ENCODE data around the gene PTPRA.

PTPRA gene

DNA sequence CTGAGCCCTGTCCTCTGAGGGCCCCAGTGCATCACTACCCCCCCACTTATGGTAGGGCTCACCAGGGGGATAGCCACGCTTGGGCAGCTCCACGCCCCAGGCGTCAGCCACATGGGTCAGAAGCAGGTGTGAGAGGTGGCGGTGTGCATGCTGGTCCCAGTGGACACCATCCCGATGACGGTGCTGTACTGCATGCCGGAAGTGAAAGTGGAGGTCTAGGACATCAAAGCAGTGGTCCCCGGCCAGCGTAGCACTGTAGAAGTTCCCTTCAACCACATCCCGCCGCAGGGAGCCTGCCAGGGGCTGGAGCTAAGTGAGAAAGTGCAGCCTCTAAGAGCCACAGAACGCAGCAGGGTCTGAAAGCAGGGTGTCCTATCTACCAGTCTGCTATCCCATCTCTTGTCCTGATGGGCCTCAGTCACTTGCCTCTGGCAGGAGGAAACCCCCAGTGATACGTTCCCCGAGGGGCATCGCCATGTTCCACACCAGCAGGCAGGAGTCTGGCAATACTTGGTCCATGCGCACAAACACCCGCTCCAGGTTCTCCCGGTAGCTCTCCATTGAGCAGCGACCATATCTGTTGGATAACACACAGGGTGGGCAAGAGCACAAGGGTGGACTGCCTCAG is 35.0 kb upstream of the PTPRA start:
- H3K9ac ChIP-seq (ENCODE audit: low read length), result no peak overlapping the region
- no peak overlapping the region for H3K4me3 ChIP-seq (ENCODE audit: low read depth in 1 of 2, low read length in 2 of 2)
- H3K9me3 ChIP-seq (ENCODE audit: low read length), result no peaks in the 10 kb centered on the region
- no peaks in the 10 kb centered on the region for H3K27me3 ChIP-seq (ENCODE audit: control insufficient read depth in 1 of 2, insufficient read depth in 2 of 2, low read length in 2 of 2)
- no peak overlapping the region for H3K27ac ChIP-seq (ENCODE audit: low read depth, low read length)
- H3K4me1 ChIP-seq (ENCODE audit: insufficient read depth, low read length), result peaks cover 20% of the 10 kb centered on the region
- peaks cover 11% of the 10 kb centered on the region for H3K36me3 ChIP-seq (ENCODE audit: insufficient read depth, low read length)

DNA sequence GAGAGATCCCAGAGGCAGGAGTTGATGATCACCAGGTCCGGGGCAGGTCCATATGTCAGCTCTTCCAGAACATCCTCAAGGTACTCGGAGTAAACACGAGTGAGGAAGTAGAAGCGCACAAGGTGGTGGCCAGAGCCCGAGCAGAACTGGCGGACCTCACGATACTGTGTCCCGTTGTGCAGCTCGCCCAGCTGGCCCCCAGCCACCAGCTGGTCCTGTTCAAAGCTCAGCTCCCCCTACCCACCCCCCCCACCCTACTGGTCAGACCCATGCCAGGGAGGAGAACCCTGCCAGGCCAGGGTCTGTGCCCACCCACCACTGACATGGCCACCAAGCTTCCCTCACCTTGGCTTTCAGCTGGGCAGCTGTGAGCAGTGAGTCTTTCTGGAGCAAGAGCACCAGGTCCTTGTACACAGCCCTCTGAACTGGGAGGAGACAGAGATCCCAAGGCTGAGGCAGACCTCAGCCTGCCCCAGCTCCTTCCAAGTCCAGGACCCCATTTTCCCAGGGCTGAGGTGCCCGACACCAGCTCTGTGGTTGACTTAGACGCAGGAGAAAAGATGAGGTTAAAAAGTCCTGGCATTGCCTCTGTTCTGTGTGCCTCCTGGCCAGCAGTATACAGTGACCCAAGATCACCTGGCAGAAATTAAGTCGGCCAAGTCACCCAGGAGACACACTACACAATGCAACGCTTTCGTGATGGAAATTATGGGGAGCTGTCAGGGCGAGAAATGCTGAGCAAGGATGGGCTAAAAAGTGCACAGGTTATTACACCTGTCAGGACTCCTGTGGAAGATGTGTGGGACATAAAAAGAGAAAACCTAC is 34.2 kb upstream of the PTPRA start:
- H3K4me1 ChIP-seq (ENCODE audit: insufficient read depth, low read length), result peaks cover 20% of the 10 kb centered on the region
- H3K27me3 ChIP-seq (ENCODE audit: control insufficient read depth in 1 of 2, insufficient read depth in 2 of 2, low read length in 2 of 2), result no peaks in the 10 kb centered on the region
- H3K36me3 ChIP-seq (ENCODE audit: insufficient read depth, low read length), result peaks cover 11% of the 10 kb centered on the region
- H3K9me3 ChIP-seq (ENCODE audit: low read length), result no peaks in the 10 kb centered on the region
- H3K27ac ChIP-seq (ENCODE audit: low read depth, low read length), result no peak overlapping the region
- peak overlapping the region in 1 of 2 donors; percentile 85 for H3K4me3 ChIP-seq (ENCODE audit: low read depth in 1 of 2, low read length in 2 of 2)
- no peak overlapping the region for H3K9ac ChIP-seq (ENCODE audit: low read length)

DNA sequence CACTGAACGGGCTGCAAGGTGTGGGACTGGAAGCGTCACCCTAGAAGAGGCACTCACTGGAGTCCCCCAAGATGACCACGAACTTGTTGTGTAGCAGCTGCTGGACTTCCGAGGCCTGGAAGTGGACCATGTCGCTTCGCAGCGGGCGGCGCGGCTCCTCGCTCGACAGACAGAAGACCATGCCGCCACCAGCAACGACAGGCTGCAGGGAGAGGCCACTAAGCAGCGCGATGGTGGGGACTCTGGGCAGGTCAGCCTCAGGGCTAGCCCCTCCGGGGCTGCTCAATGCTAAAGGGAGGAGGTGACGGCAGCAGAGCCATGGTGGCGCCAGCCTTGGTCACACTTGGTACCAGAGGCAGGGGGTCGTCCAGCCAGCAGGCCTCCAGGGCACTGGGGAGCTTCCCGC is 33.5 kb upstream of the PTPRA start:
- peaks cover 20% of the 10 kb centered on the region for H3K4me1 ChIP-seq (ENCODE audit: insufficient read depth, low read length)
- no peaks in the 10 kb centered on the region for H3K27me3 ChIP-seq (ENCODE audit: control insufficient read depth in 1 of 2, insufficient read depth in 2 of 2, low read length in 2 of 2)
- peak overlapping the region; percentile 95 for H3K27ac ChIP-seq (ENCODE audit: low read depth, low read length)
- peak overlapping the region; percentile 82 to 85 for H3K4me3 ChIP-seq (ENCODE audit: low read depth in 1 of 2, low read length in 2 of 2)
- peak overlapping the region; percentile 39 for H3K9ac ChIP-seq (ENCODE audit: low read length)
- H3K9me3 ChIP-seq (ENCODE audit: low read length), result no peaks in the 10 kb centered on the region
- H3K36me3 ChIP-seq (ENCODE audit: insufficient read depth, low read length), result peaks cover 11% of the 10 kb centered on the region

DNA sequence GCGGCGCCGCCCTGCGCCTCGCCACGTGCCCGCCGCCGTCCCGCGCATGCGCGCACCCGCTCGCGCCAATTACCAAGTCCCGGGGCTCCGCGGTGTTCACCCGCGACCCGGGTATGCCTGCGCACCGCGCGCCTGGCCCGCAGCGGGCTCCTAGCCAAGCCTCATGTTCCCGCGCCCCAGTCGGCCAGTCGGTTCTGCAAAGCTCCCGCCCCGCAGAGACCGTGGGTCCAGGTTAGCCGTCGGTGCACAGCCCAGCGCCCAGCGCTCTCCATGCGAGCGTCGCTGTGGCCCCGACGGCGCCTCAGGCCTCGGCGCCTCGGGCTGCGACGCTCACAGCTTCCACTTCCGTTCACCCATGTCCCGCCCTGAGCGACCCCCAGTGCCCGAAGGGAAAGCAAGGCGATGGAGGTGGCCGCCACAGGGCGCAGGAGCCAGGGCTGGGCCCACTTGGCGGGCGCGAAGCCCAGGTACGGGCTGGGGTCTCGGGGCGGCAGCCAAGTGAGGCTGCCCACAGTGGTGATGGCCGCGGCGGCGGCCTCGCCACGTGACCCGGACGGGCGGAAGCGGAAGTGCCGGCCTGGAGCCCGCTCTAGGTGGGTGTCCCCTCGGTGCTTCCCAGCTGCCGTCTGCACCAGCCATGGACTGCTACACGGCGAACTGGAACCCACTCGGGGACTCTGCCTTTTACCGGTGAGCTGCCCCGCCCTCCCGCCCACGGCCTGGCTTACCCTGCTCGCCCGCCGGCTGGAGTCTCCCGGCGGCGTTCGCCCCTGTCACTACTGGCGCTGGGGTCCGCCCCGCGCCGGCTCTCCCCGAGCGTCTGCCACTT is 32.9 kb upstream of the PTPRA start, which contains the start of the genes PCED1A and VPS16:
TSS of gene PCED1A (minus strand) at position 518 of the 829 bp plus-strand sequence. CDS start 743 bp downstream, outside the sequence.
TSS of gene VPS16 (plus strand) at position 608 of the 829 bp plus-strand sequence. CDS start at position 638, 30 bp downstream.
- H3K27me3 ChIP-seq (ENCODE audit: control insufficient read depth in 1 of 2, insufficient read depth in 2 of 2, low read length in 2 of 2), result no peaks in the 10 kb centered on the region
- no peaks in the 10 kb centered on the region for H3K9me3 ChIP-seq (ENCODE audit: low read length)
- H3K4me1 ChIP-seq (ENCODE audit: insufficient read depth, low read length), result peaks cover 20% of the 10 kb centered on the region
- H3K36me3 ChIP-seq (ENCODE audit: insufficient read depth, low read length), result peaks cover 11% of the 10 kb centered on the region
- H3K4me3 ChIP-seq (ENCODE audit: low read depth in 1 of 2, low read length in 2 of 2), result peak within 1 kb of the TSS; percentile 85 to 96
- H3K9ac ChIP-seq (ENCODE audit: low read length), result peak within 1 kb of the TSS; percentile 76
- peak within 1 kb of the TSS; percentile 95 for H3K27ac ChIP-seq (ENCODE audit: low read depth, low read length)

DNA sequence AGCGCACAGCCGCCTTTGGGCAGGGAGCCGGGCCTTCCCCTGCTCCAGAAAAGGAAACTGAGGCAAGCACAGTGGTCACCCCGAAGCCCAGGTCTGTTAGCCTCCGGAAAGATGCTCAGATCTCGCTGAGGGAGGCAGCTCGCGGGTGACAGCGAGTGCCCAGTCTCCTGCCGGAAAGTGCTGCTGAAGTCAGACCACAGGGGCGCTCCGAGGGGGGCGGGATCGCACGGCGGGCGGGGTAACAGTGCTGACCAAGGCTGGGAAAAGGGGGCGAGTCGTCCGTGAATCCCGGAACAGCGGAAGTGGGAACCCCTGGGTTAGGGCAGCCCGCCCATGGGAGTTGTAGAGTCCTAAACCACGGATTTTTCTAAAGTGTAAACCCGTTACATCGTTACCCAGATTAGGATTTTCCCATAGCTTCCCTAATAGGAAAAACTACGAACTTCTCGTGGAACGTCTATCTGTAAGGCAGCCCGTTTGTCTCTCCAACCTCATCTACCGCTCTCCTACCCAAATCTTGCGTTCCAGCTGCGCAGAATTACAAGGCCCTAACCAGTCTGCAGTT is 32.2 kb upstream of the PTPRA start:
- H3K4me3 ChIP-seq (ENCODE audit: low read depth in 1 of 2, low read length in 2 of 2), result peak overlapping the region; percentile 85 to 96
- H3K27me3 ChIP-seq (ENCODE audit: control insufficient read depth in 1 of 2, insufficient read depth in 2 of 2, low read length in 2 of 2), result no peaks in the 10 kb centered on the region
- H3K36me3 ChIP-seq (ENCODE audit: insufficient read depth, low read length), result peaks cover 10% of the 10 kb centered on the region
- H3K27ac ChIP-seq (ENCODE audit: low read depth, low read length), result peak overlapping the region; percentile 92
- no peaks in the 10 kb centered on the region for H3K9me3 ChIP-seq (ENCODE audit: low read length)
- H3K9ac ChIP-seq (ENCODE audit: low read length), result peak overlapping the region; percentile 76
- peaks cover 20% of the 10 kb centered on the region for H3K4me1 ChIP-seq (ENCODE audit: insufficient read depth, low read length)

DNA sequence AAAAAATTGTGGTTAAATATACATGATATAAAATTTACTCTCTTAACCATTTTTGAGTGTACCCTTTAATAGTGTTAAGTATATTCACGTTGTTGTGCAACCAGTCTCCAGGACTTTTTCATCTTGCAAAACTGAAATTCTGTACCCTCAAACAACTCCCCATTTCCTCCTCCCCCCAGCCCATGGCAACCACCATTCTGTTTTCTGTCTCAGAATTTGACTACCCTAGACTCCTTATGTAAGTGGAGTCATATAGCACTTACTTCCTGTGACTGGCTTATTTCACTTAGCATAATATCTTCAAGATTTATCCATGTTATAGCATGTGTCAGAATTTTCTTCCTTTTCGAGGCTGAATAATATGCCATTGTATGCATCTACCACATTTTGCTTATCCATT is 27.7 kb upstream of the PTPRA start:
- peaks cover 10% of the 10 kb centered on the region for H3K4me1 ChIP-seq (ENCODE audit: insufficient read depth, low read length)
- H3K27me3 ChIP-seq (ENCODE audit: control insufficient read depth in 1 of 2, insufficient read depth in 2 of 2, low read length in 2 of 2), result no peaks in the 10 kb centered on the region
- H3K9me3 ChIP-seq (ENCODE audit: low read length), result no peaks in the 10 kb centered on the region
- H3K36me3 ChIP-seq (ENCODE audit: insufficient read depth, low read length), result no peaks in the 10 kb centered on the region
- H3K9ac ChIP-seq (ENCODE audit: low read length), result no peak overlapping the region
- no peak overlapping the region for H3K4me3 ChIP-seq (ENCODE audit: low read depth in 1 of 2, low read length in 2 of 2)
- H3K27ac ChIP-seq (ENCODE audit: low read depth, low read length), result no peak overlapping the region

DNA sequence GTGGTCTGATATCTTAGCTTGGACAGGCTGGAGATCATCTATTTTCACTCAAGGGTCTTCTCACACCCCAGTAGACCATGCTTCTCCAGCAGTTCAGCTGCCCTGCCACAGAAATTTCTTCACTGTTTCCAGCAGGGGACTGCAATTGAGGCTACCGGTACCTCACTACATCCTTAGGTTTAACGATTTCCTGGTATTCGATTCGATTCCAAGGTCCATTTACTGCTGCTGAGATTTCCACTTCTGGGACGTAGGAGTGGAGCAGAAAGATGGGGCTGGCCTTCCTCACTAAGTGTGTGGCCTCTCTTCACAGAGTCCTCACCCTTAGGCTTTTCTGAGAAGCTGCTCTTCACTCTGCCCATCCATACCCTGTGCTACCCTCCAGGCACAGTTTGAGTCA is 26.6 kb upstream of the PTPRA start:
- no peak overlapping the region for H3K9ac ChIP-seq (ENCODE audit: low read length)
- H3K4me1 ChIP-seq (ENCODE audit: insufficient read depth, low read length), result peaks cover 4% of the 10 kb centered on the region
- H3K36me3 ChIP-seq (ENCODE audit: insufficient read depth, low read length), result no peaks in the 10 kb centered on the region
- no peak overlapping the region for H3K4me3 ChIP-seq (ENCODE audit: low read depth in 1 of 2, low read length in 2 of 2)
- H3K27me3 ChIP-seq (ENCODE audit: control insufficient read depth in 1 of 2, insufficient read depth in 2 of 2, low read length in 2 of 2), result no peaks in the 10 kb centered on the region
- no peaks in the 10 kb centered on the region for H3K9me3 ChIP-seq (ENCODE audit: low read length)
- H3K27ac ChIP-seq (ENCODE audit: low read depth, low read length), result no peak overlapping the region

DNA sequence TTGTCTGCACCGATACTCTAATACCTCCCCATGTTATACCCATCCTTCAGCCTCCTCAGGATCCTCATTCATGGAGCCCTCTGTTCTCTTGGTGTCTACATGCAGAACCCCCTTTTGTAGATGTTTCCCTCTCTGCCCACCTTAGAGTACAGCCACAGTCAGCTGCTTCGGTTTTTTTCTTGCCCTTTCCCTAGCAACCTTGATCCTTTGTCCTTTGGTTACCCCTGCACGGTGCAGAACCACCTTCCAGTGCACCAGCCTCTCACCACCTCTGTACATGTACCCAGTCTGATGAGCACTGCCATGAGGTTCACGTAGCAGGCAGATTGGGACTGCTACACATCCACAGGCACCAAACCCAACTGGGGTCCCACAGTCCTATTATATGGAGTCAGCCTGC is 25.5 kb upstream of the PTPRA start:
- no peaks in the 10 kb centered on the region for H3K36me3 ChIP-seq (ENCODE audit: insufficient read depth, low read length)
- H3K4me1 ChIP-seq (ENCODE audit: insufficient read depth, low read length), result peaks cover 3% of the 10 kb centered on the region
- H3K9ac ChIP-seq (ENCODE audit: low read length), result no peak overlapping the region
- no peak overlapping the region for H3K4me3 ChIP-seq (ENCODE audit: low read depth in 1 of 2, low read length in 2 of 2)
- H3K9me3 ChIP-seq (ENCODE audit: low read length), result no peaks in the 10 kb centered on the region
- no peak overlapping the region for H3K27ac ChIP-seq (ENCODE audit: low read depth, low read length)
- H3K27me3 ChIP-seq (ENCODE audit: control insufficient read depth in 1 of 2, insufficient read depth in 2 of 2, low read length in 2 of 2), result no peaks in the 10 kb centered on the region

DNA sequence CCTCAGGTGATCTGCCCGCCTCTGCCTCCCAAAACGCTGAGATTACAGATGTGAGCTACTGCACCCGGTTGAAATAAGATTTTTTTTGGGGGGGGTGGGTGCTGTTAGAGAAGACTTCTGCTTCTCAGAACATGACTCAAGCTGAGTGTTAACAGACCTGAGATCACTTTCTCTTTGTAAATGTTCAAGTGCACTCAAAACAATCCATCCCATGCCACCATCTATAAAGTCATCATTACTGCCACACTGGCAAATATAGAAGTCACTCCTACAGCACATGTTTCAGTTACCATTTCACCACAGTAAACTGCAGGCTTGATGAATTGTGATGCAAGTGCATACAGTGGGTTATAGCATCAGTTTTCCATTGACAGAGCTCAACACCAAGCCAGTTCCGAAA is 23.8 kb upstream of the PTPRA start:
- no peak overlapping the region for H3K27ac ChIP-seq (ENCODE audit: low read depth, low read length)
- H3K9me3 ChIP-seq (ENCODE audit: low read length), result no peaks in the 10 kb centered on the region
- H3K4me3 ChIP-seq (ENCODE audit: low read depth in 1 of 2, low read length in 2 of 2), result no peak overlapping the region
- H3K36me3 ChIP-seq (ENCODE audit: insufficient read depth, low read length), result no peaks in the 10 kb centered on the region
- H3K27me3 ChIP-seq (ENCODE audit: control insufficient read depth in 1 of 2, insufficient read depth in 2 of 2, low read length in 2 of 2), result no peaks in the 10 kb centered on the region
- H3K4me1 ChIP-seq (ENCODE audit: insufficient read depth, low read length), result peaks cover 3% of the 10 kb centered on the region
- no peak overlapping the region for H3K9ac ChIP-seq (ENCODE audit: low read length)

DNA sequence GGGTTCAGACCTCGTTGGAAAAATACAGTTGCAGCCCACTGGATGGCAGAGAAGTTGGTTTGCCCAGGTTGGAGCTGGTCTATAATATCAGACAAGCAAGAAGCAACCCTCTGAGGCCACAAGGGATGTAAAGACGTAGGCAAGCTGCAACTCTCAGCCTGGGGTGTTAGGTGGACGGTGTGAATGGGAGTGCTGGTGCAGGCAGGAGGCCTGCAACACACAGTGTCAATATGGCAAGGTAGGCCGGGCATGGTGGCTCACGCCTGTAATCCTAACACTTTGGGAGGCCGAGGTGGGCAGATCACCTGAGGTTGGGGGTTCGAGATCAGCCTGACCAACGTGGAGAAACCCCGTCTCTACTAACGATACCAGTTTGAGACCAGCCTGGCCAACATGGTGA is 22.2 kb upstream of the PTPRA start:
- H3K4me3 ChIP-seq (ENCODE audit: low read depth in 1 of 2, low read length in 2 of 2), result no peak overlapping the region
- H3K9ac ChIP-seq (ENCODE audit: low read length), result no peak overlapping the region
- no peak overlapping the region for H3K27ac ChIP-seq (ENCODE audit: low read depth, low read length)
- H3K9me3 ChIP-seq (ENCODE audit: low read length), result no peaks in the 10 kb centered on the region
- no peaks in the 10 kb centered on the region for H3K27me3 ChIP-seq (ENCODE audit: control insufficient read depth in 1 of 2, insufficient read depth in 2 of 2, low read length in 2 of 2)
- no peaks in the 10 kb centered on the region for H3K36me3 ChIP-seq (ENCODE audit: insufficient read depth, low read length)
- H3K4me1 ChIP-seq (ENCODE audit: insufficient read depth, low read length), result peaks cover 3% of the 10 kb centered on the region

DNA sequence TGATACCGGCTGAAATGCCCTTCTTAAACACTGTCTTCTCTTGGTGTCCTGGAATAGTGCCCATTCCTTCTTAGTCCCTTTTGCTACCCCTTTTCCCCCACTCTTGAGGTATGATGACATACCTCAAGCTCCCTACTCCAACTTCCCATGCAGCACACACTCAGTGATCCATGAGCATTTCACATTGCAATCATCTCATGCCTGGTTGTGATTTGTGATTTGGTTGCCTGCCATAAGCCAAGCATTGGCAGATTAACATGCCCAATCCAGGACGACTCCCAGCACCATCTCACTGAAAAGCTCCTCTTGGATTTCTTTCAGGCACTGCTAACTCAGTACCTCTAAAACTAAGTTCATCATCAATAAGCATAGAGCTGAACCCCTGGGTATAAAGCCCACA is 14.7 kb upstream of the PTPRA start:
- Histone ChIP-seq H3K27me3 (ENCODE audit: control insufficient read depth in 1 of 2, insufficient read depth in 2 of 2, low read length in 2 of 2) (no peaks in the 10 kb centered on the region), H3K9me3 (ENCODE audit: low read length) (no peaks in the 10 kb centered on the region)

More for the DNA sequence above, 14.7 kb upstream of the PTPRA start:
- no peak overlapping the region for H3K9ac ChIP-seq (ENCODE audit: low read length)
- no peaks in the 10 kb centered on the region for H3K4me1 ChIP-seq (ENCODE audit: insufficient read depth, low read length)
- H3K36me3 ChIP-seq (ENCODE audit: insufficient read depth, low read length), result peaks cover 30% of the 10 kb centered on the region
- H3K4me3 ChIP-seq (ENCODE audit: low read depth in 1 of 2, low read length in 2 of 2), result no peak overlapping the region
- H3K27ac ChIP-seq (ENCODE audit: low read depth, low read length), result no peak overlapping the region
